NB4 (cell line): Measurements from ENCODE around the gene PSENEN.
A peak's percentile ranks its signal among the peaks of the same experiment; 100 is the strongest.

Experiments
- DNase-seq: peaks from one replicate; pipeline ENCODE4 v3.0.0; 2010; ENCODE audit warnings: low read depth
- H3K4me3 ChIP-seq: one replicate; pipeline ENCODE4 v1.5.1; 2011; ENCODE audit warnings: mild to moderate bottlenecking, low read depth, low read length, moderate library complexity
- CTCF ChIP-seq: IDR thresholded peaks from one replicate; pipeline ENCODE4 v1.5.1; 2012; ENCODE audit warnings: low read depth, low read length
- MAX ChIP-seq: IDR thresholded peaks from 2 replicates; pipeline ENCODE4 v1.6.1; 2011; ENCODE audit warnings: low read depth, low read length
- MYC ChIP-seq: IDR thresholded peaks from 2 replicates; pipeline ENCODE4 v1.6.1; 2011; ENCODE audit warnings: low read depth, low read length
- POLR2A ChIP-seq: IDR thresholded peaks from 2 replicates; pipeline ENCODE4 v1.6.1; 2011; ENCODE audit warnings: mild to moderate bottlenecking; ENCODE audit not compliant: insufficient read length; ENCODE audit errors: extremely low read depth

PSENEN gene

GRCh38 chr19:35704218-35704617 lies 41.2 kb upstream of the PSENEN start, which contains the start of gene ZBTB32:
ZBTB32 (plus strand) TSS chr19:35704558; CDS start chr19:35714627, 10,069 bp downstream.
- no peak for TF ChIP-seq CTCF
- TF ChIP-seq MAX = peak; percentile 63
- peak; percentile 31; the same call in 1 of the 2 replicates for TF ChIP-seq MYC
- H3K4me3 ChIP-seq = no peak within 1 kb of the TSS
- peak; percentile 72 for DNase-seq

- H3K4me3 ChIP-seq = no peak overlapping the region
- TF ChIP-seq MAX (no peak), CTCF (no peak), POLR2A (no peak), MYC (no peak)
- DNase-seq = no peak
Measured at GRCh38 chr19:35708391-35708790, 37.1 kb upstream of the PSENEN start.

- no peak for DNase-seq
- no peak for TF ChIP-seq MYC
- TF ChIP-seq MAX = no peak
- no peak for TF ChIP-seq CTCF
- TF ChIP-seq POLR2A = no peak
- H3K4me3 ChIP-seq = no peak overlapping the region
Measured at GRCh38 chr19:35710784-35711723, 34.4 kb upstream of the PSENEN start.

- DNase-seq = no peak
- H3K4me3 ChIP-seq = no peak overlapping the region
- TF ChIP-seq MYC (no peak), MAX (no peak), CTCF (no peak), POLR2A (no peak)
Measured at GRCh38 chr19:35712567-35713505, 32.6 kb upstream of the PSENEN start.

GRCh38 chr19:35713506-35713850 lies 32.0 kb upstream of the PSENEN start:
- no peak for DNase-seq
- no peak overlapping the region for H3K4me3 ChIP-seq

More at GRCh38 chr19:35713506-35713850, 32.0 kb upstream of the PSENEN start:
- TF ChIP-seq MYC (no peak), POLR2A (no peak), MAX (no peak), CTCF (no peak)
